ENCODE data around the gene HABP4.

Gene HABP4

GRCh38 chr9:96489482-96489979 is 39.6 kb downstream of the HABP4 start:
- H3K4me1 ChIP-seq (ENCODE audit: insufficient read depth, low read length, severe bottlenecking) = peaks cover 5% of the 10 kb centered on the region
- no peaks in the 10 kb centered on the region for H3F3A ChIP-seq (ENCODE audit: insufficient read depth, low read length)
- H3K36me3 ChIP-seq (ENCODE audit: insufficient read depth, low read length) = peaks cover 5% of the 10 kb centered on the region; the same call in 1 of the 2 replicates
- no peaks in the 10 kb centered on the region for H4K20me1 ChIP-seq (ENCODE audit: insufficient read depth, low read length)
- no peak overlapping the region for H3K4me3 ChIP-seq (ENCODE audit: low read depth, low read length, poor library complexity, severe bottlenecking)
- H3K27me3 ChIP-seq (ENCODE audit: insufficient read depth, low read length) = no peaks in the 10 kb centered on the region
- no peaks in the 10 kb centered on the region for H3K9me3 ChIP-seq (ENCODE audit: low read length)
- no peak overlapping the region for H3K27ac ChIP-seq (ENCODE audit: low read depth, low read length, poor library complexity, severe bottlenecking)
- no peak overlapping the region for H3K9ac ChIP-seq (ENCODE audit: low read length)
- H3K4me2 ChIP-seq (ENCODE audit: low read length) = no peak overlapping the region
- H3K9me2 ChIP-seq (ENCODE audit: low read depth, low read length) = no peaks in the 10 kb centered on the region
- H3K79me2 ChIP-seq (ENCODE audit: insufficient read depth, low read length) = no peaks in the 10 kb centered on the region
- TF ChIP-seq EZH2 (IDR thresholded peaks at IDR 0.05; ENCODE audit: borderline replicate concordance, low read length) (no peak), CTCF (IDR thresholded peaks at IDR 0.05; ENCODE audit: low read length) (no peak)
- H2AFZ ChIP-seq (ENCODE audit: low read length) = no peak overlapping the region

GRCh38 chr9:96490534-96491078 is 40.6 kb downstream of the HABP4 start:
- TF ChIP-seq CTCF (IDR thresholded peaks at IDR 0.05; ENCODE audit: low read length) (no peak), EZH2 (IDR thresholded peaks at IDR 0.05; ENCODE audit: borderline replicate concordance, low read length) (no peak)
- no peak overlapping the region for H3K27ac ChIP-seq (ENCODE audit: low read depth, low read length, poor library complexity, severe bottlenecking)
- no peaks in the 10 kb centered on the region for H3K9me3 ChIP-seq (ENCODE audit: low read length)
- no peaks in the 10 kb centered on the region for H3K27me3 ChIP-seq (ENCODE audit: insufficient read depth, low read length)
- H3K9ac ChIP-seq (ENCODE audit: low read length) = no peak overlapping the region
- no peak overlapping the region for H3K4me2 ChIP-seq (ENCODE audit: low read length)
- peaks cover 5% of the 10 kb centered on the region; the same call in 1 of the 2 replicates for H3K36me3 ChIP-seq (ENCODE audit: insufficient read depth, low read length)
- H3K79me2 ChIP-seq (ENCODE audit: insufficient read depth, low read length) = no peaks in the 10 kb centered on the region
- no peaks in the 10 kb centered on the region for H3K4me1 ChIP-seq (ENCODE audit: insufficient read depth, low read length, severe bottlenecking)
- no peak overlapping the region for H3K4me3 ChIP-seq (ENCODE audit: low read depth, low read length, poor library complexity, severe bottlenecking)
- no peaks in the 10 kb centered on the region for H3F3A ChIP-seq (ENCODE audit: insufficient read depth, low read length)
- no peaks in the 10 kb centered on the region for H4K20me1 ChIP-seq (ENCODE audit: insufficient read depth, low read length)
- H2AFZ ChIP-seq (ENCODE audit: low read length) = no peak overlapping the region
- no peaks in the 10 kb centered on the region for H3K9me2 ChIP-seq (ENCODE audit: low read depth, low read length)

- H3K36me3 ChIP-seq (ENCODE audit: insufficient read depth, low read length) = peaks cover 5% of the 10 kb centered on the region; the same call in 1 of the 2 replicates
- H3K79me2 ChIP-seq (ENCODE audit: insufficient read depth, low read length) = no peaks in the 10 kb centered on the region
- no peaks in the 10 kb centered on the region for H3K9me3 ChIP-seq (ENCODE audit: low read length)
- H3K27me3 ChIP-seq (ENCODE audit: insufficient read depth, low read length) = no peaks in the 10 kb centered on the region
- TF ChIP-seq CTCF (IDR thresholded peaks at IDR 0.05; ENCODE audit: low read length) = no peak
- no peak for TF ChIP-seq EZH2 (IDR thresholded peaks at IDR 0.05; ENCODE audit: borderline replicate concordance, low read length)
- no peaks in the 10 kb centered on the region for H3K4me1 ChIP-seq (ENCODE audit: insufficient read depth, low read length, severe bottlenecking)
- H3K4me2 ChIP-seq (ENCODE audit: low read length) = no peak overlapping the region
- H2AFZ ChIP-seq (ENCODE audit: low read length) = no peak overlapping the region
- no peak overlapping the region for H3K27ac ChIP-seq (ENCODE audit: low read depth, low read length, poor library complexity, severe bottlenecking)
- no peaks in the 10 kb centered on the region for H4K20me1 ChIP-seq (ENCODE audit: insufficient read depth, low read length)
- no peaks in the 10 kb centered on the region for H3K9me2 ChIP-seq (ENCODE audit: low read depth, low read length)
- H3F3A ChIP-seq (ENCODE audit: insufficient read depth, low read length) = no peaks in the 10 kb centered on the region
- H3K9ac ChIP-seq (ENCODE audit: low read length) = no peak overlapping the region
- H3K4me3 ChIP-seq (ENCODE audit: low read depth, low read length, poor library complexity, severe bottlenecking) = no peak overlapping the region
Measured at GRCh38 chr9:96491079-96491879, 41.3 kb downstream of the HABP4 start.
